OCI-LY1 (cell line): Measurements from ENCODE around the gene FGF22.
"Not testable (repeated sequence)": the region's sequence is repeated elsewhere in the genome, so short reads cannot be mapped to it uniquely, and the experiment has no call there.

Source experiments
- EZH2 ChIP-seq: fragments of 200-600 bp; sonication (generic), shearing (Covaris generic); IDR thresholded peaks from 2 replicates; pipeline ENCODE4 v1.8.0; 2017; ENCODE audit warnings: borderline replicate concordance, mixed run types, mild to moderate bottlenecking, antibody characterized with exemption, low read length, moderate library complexity, mixed read lengths
- TF ChIP-seq, protein P1 (sequence below): fragments of 200-600 bp; sonication (generic), shearing (Covaris generic); IDR thresholded peaks from 2 replicates; pipeline ENCODE4 v1.5.1; 2017; ENCODE audit warnings: mild to moderate bottlenecking, antibody characterized with exemption, low read length, moderate library complexity, mixed read lengths

GRCh38 chr19:621191-621590 is 18.5 kb upstream of the FGF22 start:
- TF ChIP-seq, protein P1, sequence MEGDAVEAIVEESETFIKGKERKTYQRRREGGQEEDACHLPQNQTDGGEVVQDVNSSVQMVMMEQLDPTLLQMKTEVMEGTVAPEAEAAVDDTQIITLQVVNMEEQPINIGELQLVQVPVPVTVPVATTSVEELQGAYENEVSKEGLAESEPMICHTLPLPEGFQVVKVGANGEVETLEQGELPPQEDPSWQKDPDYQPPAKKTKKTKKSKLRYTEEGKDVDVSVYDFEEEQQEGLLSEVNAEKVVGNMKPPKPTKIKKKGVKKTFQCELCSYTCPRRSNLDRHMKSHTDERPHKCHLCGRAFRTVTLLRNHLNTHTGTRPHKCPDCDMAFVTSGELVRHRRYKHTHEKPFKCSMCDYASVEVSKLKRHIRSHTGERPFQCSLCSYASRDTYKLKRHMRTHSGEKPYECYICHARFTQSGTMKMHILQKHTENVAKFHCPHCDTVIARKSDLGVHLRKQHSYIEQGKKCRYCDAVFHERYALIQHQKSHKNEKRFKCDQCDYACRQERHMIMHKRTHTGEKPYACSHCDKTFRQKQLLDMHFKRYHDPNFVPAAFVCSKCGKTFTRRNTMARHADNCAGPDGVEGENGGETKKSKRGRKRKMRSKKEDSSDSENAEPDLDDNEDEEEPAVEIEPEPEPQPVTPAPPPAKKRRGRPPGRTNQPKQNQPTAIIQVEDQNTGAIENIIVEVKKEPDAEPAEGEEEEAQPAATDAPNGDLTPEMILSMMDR = not testable (repeated sequence)
- not testable (repeated sequence) for TF ChIP-seq EZH2
